Measurements from ENCODE around the gene TCF4. TPM values are rescaled to one million over a fixed set of nuclear protein-coding genes. Genes with fewer than 3 reads are reported as not detected.
A peak's percentile ranks its signal among the peaks of the same experiment; 100 is the strongest.

The TCF4 gene
- total RNA-seq, 1 experiment from 2014 or later = 143 TPM

GRCh38 chr18:55283309-55283708 is 304.7 kb downstream of the TCF4 start:
- no peak overlapping the region for H3K27ac ChIP-seq (ENCODE audit: low read depth, low read length, poor library complexity, severe bottlenecking)
- TF ChIP-seq EZH2 (IDR thresholded peaks at IDR 0.05; ENCODE audit: borderline replicate concordance, low read depth, low read length, poor library complexity, severe bottlenecking) (no peak), CTCF (conservative IDR thresholded peaks at IDR 0.05; ENCODE audit: low read depth, low read length) (no peak)
- no peak overlapping the region for H3K4me3 ChIP-seq (ENCODE audit: low read depth, low read length, poor library complexity, severe bottlenecking)
- ChIA-PET POLR2A (ENCODE audit: low non-redundant PET) (no interaction called here), CTCF (no interaction called here)
- BruUV-seq (replicated peaks) = no TSS peak
- intact Hi-C loops (cut with micrococcal nuclease; ENCODE audit: unreplicated experiment) = no loop called here
- no peaks in the 10 kb centered on the region for H3K36me3 ChIP-seq (ENCODE audit: insufficient read depth, low read length, poor library complexity, severe bottlenecking)
- H3K27me3 ChIP-seq (replicated peaks; ENCODE audit: insufficient read depth, low read depth, low read length, poor library complexity) = no peaks in the 10 kb centered on the region
- DNase-seq (ENCODE audit: low spot score) = no peak
- no peaks in the 10 kb centered on the region for H3K9me3 ChIP-seq (ENCODE audit: low read depth, low read length, poor library complexity, severe bottlenecking)
- H3K4me1 ChIP-seq (ENCODE audit: insufficient read depth, low read length, poor library complexity, severe bottlenecking) = peaks cover 39% of the 10 kb centered on the region

DNA sequence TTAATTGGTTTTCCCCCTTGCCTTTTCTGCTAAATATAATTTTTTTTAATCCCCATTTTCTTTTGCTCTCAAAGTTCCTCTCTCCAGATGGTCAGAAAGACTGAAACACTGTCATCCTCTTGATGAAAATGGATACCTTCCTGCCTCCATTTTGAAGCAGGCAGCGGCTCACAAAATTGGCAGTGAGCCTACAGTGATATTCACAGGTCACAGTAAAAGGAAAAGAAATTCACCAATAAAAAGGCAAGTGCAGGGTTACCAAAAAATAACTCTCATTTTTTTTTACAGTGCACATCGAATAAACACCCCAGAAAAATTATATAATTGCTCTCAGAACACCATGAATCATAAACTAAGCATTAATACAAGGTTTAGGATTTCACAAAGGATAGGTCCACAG is 307.5 kb downstream of the TCF4 start:
- Histone ChIP-seq H3K4me3 (ENCODE audit: low read depth, low read length, poor library complexity, severe bottlenecking) (no peak overlapping the region), H3K9me3 (ENCODE audit: low read depth, low read length, poor library complexity, severe bottlenecking) (no peaks in the 10 kb centered on the region), H3K27me3 (replicated peaks; ENCODE audit: insufficient read depth, low read depth, low read length, poor library complexity) (no peaks in the 10 kb centered on the region), H3K4me1 (ENCODE audit: insufficient read depth, low read length, poor library complexity, severe bottlenecking) (peaks cover 19% of the 10 kb centered on the region), H3K27ac (ENCODE audit: low read depth, low read length, poor library complexity, severe bottlenecking) (peak overlapping the region; percentile 6), H3K36me3 (ENCODE audit: insufficient read depth, low read length, poor library complexity, severe bottlenecking) (peaks cover 6% of the 10 kb centered on the region)
- CTCF ChIA-PET = no interaction called here
- intact Hi-C loops (cut with micrococcal nuclease; ENCODE audit: unreplicated experiment) = no loop called here
- TF ChIP-seq EZH2 (IDR thresholded peaks at IDR 0.05; ENCODE audit: borderline replicate concordance, low read depth, low read length, poor library complexity, severe bottlenecking) (no peak), CTCF (conservative IDR thresholded peaks at IDR 0.05; ENCODE audit: low read depth, low read length) (no peak)
- DNase-seq (ENCODE audit: low spot score) = peak; percentile 49
- POLR2A ChIA-PET (ENCODE audit: low non-redundant PET) = no interaction called here
- BruUV-seq (replicated peaks) = no TSS peak

GRCh38 chr18:55275039-55275901 is 312.7 kb downstream of the TCF4 start:
- peaks cover 39% of the 10 kb centered on the region for H3K36me3 ChIP-seq (ENCODE audit: insufficient read depth, low read length, poor library complexity, severe bottlenecking)
- DNase-seq (ENCODE audit: low spot score) = peak; percentile 60
- peaks cover 8% of the 10 kb centered on the region for H3K4me1 ChIP-seq (ENCODE audit: insufficient read depth, low read length, poor library complexity, severe bottlenecking)
- H3K9me3 ChIP-seq (ENCODE audit: low read depth, low read length, poor library complexity, severe bottlenecking) = no peaks in the 10 kb centered on the region
- intact Hi-C loops (cut with micrococcal nuclease; ENCODE audit: unreplicated experiment) = no loop called here
- POLR2A ChIA-PET (ENCODE audit: low non-redundant PET) = no interaction called here
- CTCF ChIA-PET = interaction anchor here (0.6 to 3.1 kb wide), 4 partner anchors 41 to 862 kb away, joined by 3 to 9 read pairs (median 6); no protein-coding TSS in a partner anchor
- no peak overlapping the region for H3K4me3 ChIP-seq (ENCODE audit: low read depth, low read length, poor library complexity, severe bottlenecking)
- H3K27me3 ChIP-seq (replicated peaks; ENCODE audit: insufficient read depth, low read depth, low read length, poor library complexity) = no peaks in the 10 kb centered on the region
- H3K27ac ChIP-seq (ENCODE audit: low read depth, low read length, poor library complexity, severe bottlenecking) = no peak overlapping the region
- TF ChIP-seq CTCF (conservative IDR thresholded peaks at IDR 0.05; ENCODE audit: low read depth, low read length) (peak; percentile 62), EZH2 (IDR thresholded peaks at IDR 0.05; ENCODE audit: borderline replicate concordance, low read depth, low read length, poor library complexity, severe bottlenecking) (no peak)
- TSS peak; percentile 8 for BruUV-seq (replicated peaks)

Data from A673 (cell line).